Endothelial cell of umbilical vein (primary cell): ENCODE data around the gene JUP. TPM values are rescaled to one million over a fixed set of nuclear protein-coding genes. Genes with fewer than 3 reads are reported as not detected.
A peak's percentile ranks its signal among the peaks of the same experiment; 100 is the strongest.

Source experiments
- BruUV-seq: library from RNA; stranded (reverse); fragments of 400-500 nt; replicated peaks from 2 replicates; lab custom pipeline; 2021; lab: Mats Ljungman, UMichigan
- CTCF ChIA-PET: fragments of 300-600, 350-600 bp; sonication (Branson Sonifier 250); formaldehyde crosslinking; loops from one replicate; lab custom pipeline; 2021; ENCODE audit warnings: antibody characterized with exemption, inconsistent platforms; lab: Charles Lee
- POLR2A ChIA-PET: fragments of 300-600, 350-600 bp; sonication (Branson Sonifier 250); formaldehyde crosslinking; loops from one replicate; lab custom pipeline; 2021; ENCODE audit warnings: antibody characterized with exemption, inconsistent platforms; lab: Charles Lee
- DNase-seq: peaks from one replicate; pipeline ENCODE4 v3.0.0-alpha.2; 2011; ENCODE audit warnings: low read depth, low spot score
- FAIRE-seq: peaks from 2 replicates; lab custom pipeline; 2011; peaks lifted over from hg19 to GRCh38; lab: Jason Lieb, UNC
- H2AFZ ChIP-seq: 2 replicates; pipeline ENCODE4 v1.6.0; 2012; ENCODE audit warnings: low read depth, low read length, control low read depth, inconsistent platforms
- H3K27ac ChIP-seq: 2 replicates; pipeline ENCODE4 v1.5.1; 2011; ENCODE audit warnings: low read depth, mild to moderate bottlenecking, control low read depth, low read length, moderate library complexity; ENCODE audit not compliant: insufficient read depth
- H3K27me3 ChIP-seq, 2 experiments: 2 replicates each; pipeline versions ENCODE4 v1.6.0 to v1.6.1; 2011; ENCODE audit warnings: low read length in 2 of 2, mixed read lengths in 1 of 2; ENCODE audit not compliant: control insufficient read depth in 2 of 2, insufficient read depth in 2 of 2
- H3K36me3 ChIP-seq, 2 experiments: 2 replicates in 1 of 2; 3 replicates in 1 of 2; pipeline ENCODE4 v1.5.1; 2011; ENCODE audit warnings: low read length in 2 of 2, mild to moderate bottlenecking in 1 of 2, moderate library complexity in 1 of 2; ENCODE audit not compliant: control insufficient read depth in 2 of 2, insufficient read depth in 2 of 2; ENCODE audit errors: extremely low read depth in 1 of 2
- H3K4me1 ChIP-seq: 3 replicates; pipeline ENCODE4 v1.5.1; 2011; ENCODE audit warnings: mild to moderate bottlenecking, low read length; ENCODE audit not compliant: control insufficient read depth, insufficient read depth; ENCODE audit errors: extremely low read depth
- H3K4me2 ChIP-seq: 2 replicates; pipeline ENCODE4 v1.6.1; 2011; ENCODE audit warnings: low read length, control low read depth, mixed read lengths; ENCODE audit not compliant: insufficient read depth
- H3K4me3 ChIP-seq, 3 experiments: fragments of 200-600 bp in 1 of 3; sonication (generic), shearing (Covaris generic) in 1 of 3; replicated peaks in 1 of 3; 2 replicates each; pipeline ENCODE4 v1.5.1; 2011 to 2016; ENCODE audit warnings: control low read depth in 3 of 3, low read length in 3 of 3, mild to moderate bottlenecking in 2 of 3, inconsistent platforms in 1 of 3, low read depth in 1 of 3, moderate library complexity in 1 of 3; ENCODE audit not compliant: insufficient read depth in 1 of 3
- H3K79me2 ChIP-seq: 2 replicates; pipeline ENCODE4 v1.6.0; 2012; ENCODE audit warnings: low read length, inconsistent platforms; ENCODE audit not compliant: control insufficient read depth, insufficient read depth
- H3K9ac ChIP-seq: replicated peaks from 2 replicates; pipeline ENCODE3; 2011; ENCODE audit warnings: low read length, control low read depth; ENCODE audit not compliant: insufficient read depth; ENCODE audit errors: extremely low read depth
- H3K9me1 ChIP-seq: replicated peaks from 3 replicates; pipeline ENCODE4 v1.6.0; 2011; ENCODE audit warnings: mild to moderate bottlenecking, low read length; ENCODE audit not compliant: control insufficient read depth, insufficient read depth; ENCODE audit errors: extremely low read depth
- H3K9me3 ChIP-seq: replicated peaks from 2 replicates; pipeline ENCODE4 v1.5.1; 2012; ENCODE audit warnings: low read length, inconsistent platforms; ENCODE audit not compliant: control insufficient read depth, insufficient read depth
- H4K20me1 ChIP-seq: replicated peaks from 2 replicates; pipeline ENCODE3; 2011; ENCODE audit warnings: mild to moderate bottlenecking, low read length; ENCODE audit not compliant: control insufficient read depth, insufficient read depth; ENCODE audit errors: extremely low read depth
- EZH2 ChIP-seq: IDR thresholded peaks from 2 replicates; pipeline ENCODE4 v1.6.1; 2012; ENCODE audit warnings: borderline replicate concordance, low read depth, mild to moderate bottlenecking, moderate library complexity, low read length, inconsistent platforms; ENCODE audit not compliant: severe bottlenecking
- POLR2A ChIP-seq: IDR thresholded peaks from 2 replicates; pipeline ENCODE4 v1.6.1; 2012; ENCODE audit warnings: low read depth, mild to moderate bottlenecking, control low read depth, low read length
- POLR2AphosphoS5 ChIP-seq: IDR thresholded peaks from 2 replicates; pipeline ENCODE4 v1.6.1; 2012; ENCODE audit warnings: low read depth, mild to moderate bottlenecking, control low read depth, low read length, moderate library complexity; ENCODE audit not compliant: insufficient read depth
- dilution Hi-C: fragments of 300-500 bp; cut with MboI; formaldehyde crosslinking; loops from one replicate; pipeline ENCODE4 v1.15.0; 2019; ENCODE audit warnings: low sequenced_read_pairs; ENCODE audit not compliant: extremely low pct_ligation_motif_present
- intact Hi-C: fragments of 100-400 bp; cut with micrococcal nuclease; formaldehyde crosslinking; loops from one replicate; pipeline ENCODE4 v1.10.0; 2022
- polyA plus RNA-seq, 4 experiments: library from polyadenylated mRNA; depleted of rRNA in 3 of 4; stranded (reverse) in 3 of 4; unstranded in 1 of 4; fragments of >200 nt; gene quantifications; 2 replicates each; pipeline versions ENCODE4 v1.2.1 to v1.2.3, GENCODE V29; 2011 to 2012; ENCODE audit warnings: missing spikeins in 1 of 4
- total RNA-seq: library from RNA; stranded (reverse); gene quantifications from 2 replicates; pipeline ENCODE4 v1.2.3, GENCODE V29; 2021
- TF ChIP-seq, protein P1 (sequence below): IDR thresholded peaks from 2 replicates; pipeline ENCODE4 v1.6.1; 2011; ENCODE audit not compliant: insufficient read depth, insufficient read length
- TF ChIP-seq, protein P2 (sequence below), 2 donors: IDR thresholded peaks; 1 replicate in 1 of 2; 2 replicates in 1 of 2; pipeline ENCODE4 v1.5.1; 2011; ENCODE audit warnings: low read length in 2 of 2, mild to moderate bottlenecking in 2 of 2, moderate library complexity in 2 of 2, control low read depth in 1 of 2, inconsistent platforms in 1 of 2, low read depth in 1 of 2; ENCODE audit not compliant: insufficient read depth in 1 of 2; ENCODE audit errors: extremely low read depth in 1 of 2

JUP gene
- total and polyA plus RNA-seq, 2 donors (not counting 3 experiments of a cell fraction or from before 2014, with no cell fraction given) = 98.0 to 171 TPM

DNA sequence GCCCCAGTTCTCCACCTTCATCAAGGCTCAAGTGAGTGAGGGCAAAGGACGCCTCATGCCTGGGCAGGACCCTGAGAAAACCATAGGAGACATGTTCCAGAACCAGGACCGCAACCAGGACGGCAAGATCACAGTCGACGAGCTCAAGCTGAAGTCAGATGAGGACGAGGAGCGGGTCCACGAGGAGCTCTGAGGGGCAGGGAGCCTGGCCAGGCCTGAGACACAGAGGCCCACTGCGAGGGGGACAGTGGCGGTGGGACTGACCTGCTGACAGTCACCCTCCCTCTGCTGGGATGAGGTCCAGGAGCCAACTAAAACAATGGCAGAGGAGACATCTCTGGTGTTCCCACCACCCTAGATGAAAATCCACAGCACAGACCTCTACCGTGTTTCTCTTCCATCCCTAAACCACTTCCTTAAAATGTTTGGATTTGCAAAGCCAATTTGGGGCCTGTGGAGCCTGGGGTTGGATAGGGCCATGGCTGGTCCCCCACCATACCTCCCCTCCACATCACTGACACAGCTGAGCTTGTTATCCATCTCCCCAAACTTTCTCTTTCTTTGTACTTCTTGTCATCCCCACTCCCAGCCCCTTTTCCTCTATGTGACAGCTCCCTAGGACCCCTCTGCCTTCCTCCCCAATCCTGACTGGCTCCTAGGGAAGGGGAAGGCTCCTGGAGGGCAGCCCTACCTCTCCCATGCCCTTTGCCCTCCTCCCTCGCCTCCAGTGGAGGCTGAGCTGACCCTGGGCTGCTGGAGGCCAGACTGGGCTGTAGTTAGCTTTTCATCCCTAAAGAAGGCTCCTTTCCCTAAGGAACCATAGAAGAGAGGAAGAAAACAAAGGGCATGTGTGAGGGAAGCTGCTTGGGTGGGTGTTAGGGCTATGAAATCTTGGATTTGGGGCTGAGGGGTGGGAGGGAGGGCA is 36.0 kb upstream of the JUP start:
- no peak overlapping the region for H3K27ac ChIP-seq
- H4K20me1 ChIP-seq = no peaks in the 10 kb centered on the region
- no peak overlapping the region for H3K4me3 ChIP-seq
- no peak for FAIRE-seq
- no peaks in the 10 kb centered on the region for H3K27me3 ChIP-seq
- H2AFZ ChIP-seq = no peak overlapping the region
- intact Hi-C loops (no loop called here), dilution Hi-C loops (no loop called here)
- BruUV-seq = TSS peak; percentile 62
- H3K4me2 ChIP-seq = no peak overlapping the region
- ChIA-PET POLR2A (interaction anchor here (0.5 kb wide), 1 partner anchor 58 kb away, joined by 4 read pairs; no protein-coding TSS in a partner anchor), CTCF (interaction anchor here (0.9 to 1.1 kb wide), 3 partner anchors 11 to 43 kb away, joined by 3 read pairs; partner anchors contain the start of genes KLHL11 and P3H4)
- H3K9me3 ChIP-seq = no peaks in the 10 kb centered on the region
- peaks cover 3 to 33% of the 10 kb centered on the region in 2 experiments for H3K36me3 ChIP-seq
- no peak for DNase-seq
- H3K79me2 ChIP-seq = no peaks in the 10 kb centered on the region
- no peaks in the 10 kb centered on the region for H3K4me1 ChIP-seq
- no peaks in the 10 kb centered on the region for H3K9me1 ChIP-seq
- H3K9ac ChIP-seq = no peak overlapping the region
- TF ChIP-seq, protein P1, sequence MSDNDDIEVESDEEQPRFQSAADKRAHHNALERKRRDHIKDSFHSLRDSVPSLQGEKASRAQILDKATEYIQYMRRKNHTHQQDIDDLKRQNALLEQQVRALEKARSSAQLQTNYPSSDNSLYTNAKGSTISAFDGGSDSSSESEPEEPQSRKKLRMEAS = no peak
- TF ChIP-seq, protein P2, sequence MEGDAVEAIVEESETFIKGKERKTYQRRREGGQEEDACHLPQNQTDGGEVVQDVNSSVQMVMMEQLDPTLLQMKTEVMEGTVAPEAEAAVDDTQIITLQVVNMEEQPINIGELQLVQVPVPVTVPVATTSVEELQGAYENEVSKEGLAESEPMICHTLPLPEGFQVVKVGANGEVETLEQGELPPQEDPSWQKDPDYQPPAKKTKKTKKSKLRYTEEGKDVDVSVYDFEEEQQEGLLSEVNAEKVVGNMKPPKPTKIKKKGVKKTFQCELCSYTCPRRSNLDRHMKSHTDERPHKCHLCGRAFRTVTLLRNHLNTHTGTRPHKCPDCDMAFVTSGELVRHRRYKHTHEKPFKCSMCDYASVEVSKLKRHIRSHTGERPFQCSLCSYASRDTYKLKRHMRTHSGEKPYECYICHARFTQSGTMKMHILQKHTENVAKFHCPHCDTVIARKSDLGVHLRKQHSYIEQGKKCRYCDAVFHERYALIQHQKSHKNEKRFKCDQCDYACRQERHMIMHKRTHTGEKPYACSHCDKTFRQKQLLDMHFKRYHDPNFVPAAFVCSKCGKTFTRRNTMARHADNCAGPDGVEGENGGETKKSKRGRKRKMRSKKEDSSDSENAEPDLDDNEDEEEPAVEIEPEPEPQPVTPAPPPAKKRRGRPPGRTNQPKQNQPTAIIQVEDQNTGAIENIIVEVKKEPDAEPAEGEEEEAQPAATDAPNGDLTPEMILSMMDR (IDR thresholded peaks at IDR 0.05; ENCODE audit: extremely low read depth in 1 of 2, insufficient read depth in 1 of 2, low read depth in 1 of 2, low read length in 2 of 2) = no peak
- TF ChIP-seq POLR2A = peak; percentile 28
- TF ChIP-seq POLR2AphosphoS5 = no peak
- no peak for TF ChIP-seq EZH2
